Common myeloid progenitor, CD34-positive (primary cell): ENCODE measurements around the gene C19orf53.

Experiments
- CTCF ChIA-PET: fragments of 350-600 bp; sonication (Branson Sonifier 250); formaldehyde crosslinking; loops from one replicate; lab custom pipeline; 2021; ENCODE audit warnings: antibody characterized with exemption; lab: Charles Lee
- POLR2A ChIA-PET: fragments of 350-600 bp; sonication (Branson Sonifier 250); formaldehyde crosslinking; loops from one replicate; lab custom pipeline; 2021; ENCODE audit warnings: antibody characterized with exemption; lab: Charles Lee
- DNase-seq, 3 donors: peaks; one replicate each; pipeline versions ENCODE4 v3.0.0 to v3.0.0-alpha.2; 2013
- H3K27ac ChIP-seq, 2 experiments: 1 replicate in 1 of 2; 2 replicates in 1 of 2; pipeline ENCODE4 v1.7.0; 2013; ENCODE audit warnings: inconsistent platforms in 2 of 2, low read length in 2 of 2, mild to moderate bottlenecking in 2 of 2, low read depth in 1 of 2, moderate library complexity in 1 of 2; ENCODE audit not compliant: severe bottlenecking in 2 of 2, insufficient read depth in 1 of 2, poor library complexity in 1 of 2
- H3K27me3 ChIP-seq, 5 experiments: replicated peaks in 2 of 5; 1 replicate in 3 of 5; 2 replicates in 2 of 5; pipeline versions ENCODE4 v1.6.1 to v1.7.0; 2013; ENCODE audit warnings: low read length in 4 of 5, mild to moderate bottlenecking in 2 of 5, moderate library complexity in 2 of 5, inconsistent platforms in 1 of 5; ENCODE audit not compliant: insufficient read depth in 5 of 5, control insufficient read depth in 4 of 5
- H3K36me3 ChIP-seq, 4 experiments: 1 replicate in 2 of 4; 2 replicates in 2 of 4; pipeline versions ENCODE4 v1.6.1 to v1.7.0; 2013; ENCODE audit warnings: low read length in 3 of 4, control low read depth in 1 of 4, mild to moderate bottlenecking in 1 of 4; ENCODE audit not compliant: control insufficient read depth in 4 of 4, insufficient read depth in 4 of 4
- H3K4me1 ChIP-seq, 4 experiments: 1 replicate in 3 of 4; 2 replicates in 1 of 4; pipeline versions ENCODE4 v1.6.1 to v1.7.1; 2013; ENCODE audit warnings: low read length in 3 of 4, mild to moderate bottlenecking in 3 of 4, control low read depth in 1 of 4, inconsistent platforms in 1 of 4, moderate library complexity in 1 of 4; ENCODE audit not compliant: control insufficient read depth in 4 of 4, insufficient read depth in 4 of 4; ENCODE audit errors: control extremely low read depth in 1 of 4
- H3K4me3 ChIP-seq, 7 experiments: 1 replicate in 4 of 7; 2 replicates in 3 of 7; pipeline versions ENCODE4 v1.5.1 to v1.7.0; 2013; ENCODE audit warnings: mild to moderate bottlenecking in 7 of 7, low read length in 6 of 7, moderate library complexity in 6 of 7, inconsistent platforms in 2 of 7, low read depth in 2 of 7, control low read depth in 1 of 7; ENCODE audit not compliant: insufficient read depth in 4 of 7, control insufficient read depth in 1 of 7; ENCODE audit errors: extremely low read depth in 1 of 7
- H3K9me3 ChIP-seq, 5 experiments: 1 replicate in 4 of 5; 2 replicates in 1 of 5; pipeline versions ENCODE4 v1.6.1 to v1.7.1; 2013; ENCODE audit warnings: low read length in 4 of 5, mild to moderate bottlenecking in 2 of 5, inconsistent platforms in 1 of 5, low read depth in 1 of 5, moderate library complexity in 1 of 5; ENCODE audit not compliant: control insufficient read depth in 4 of 5, insufficient read depth in 2 of 5; ENCODE audit errors: control extremely low read depth in 1 of 5
- WGBS: methylation state at CpG from one replicate; pipeline ENCODE4 v1.1.5; 2013; ENCODE audit not compliant: insufficient coverage; 5-methylcytosine and 5-hydroxymethylcytosine counted together

C19orf53 gene

GRCh38 chr19:13794757-13795589 lies 20.7 kb downstream of the C19orf53 start, which contains the start of gene ZSWIM4:
Gene ZSWIM4, plus strand, starts transcription at chr19:13795443. Its CDS starts 206 bp downstream, at chr19:13795649.
- WGBS = under 1% methylated on average over 58 of the region's 71 CpGs
- peaks cover 10 to 40% (median 26%) of the 10 kb centered on the region in 4 experiments for H3K4me1 ChIP-seq
- CTCF ChIA-PET = interaction anchor here (0.7 to 3.7 kb wide), 4 partner anchors 8 to 44 kb away, joined by 3 to 11 read pairs (median 6); no protein-coding TSS in a partner anchor
- no peaks in the 10 kb centered on the region for H3K27me3 ChIP-seq
- H3K36me3 ChIP-seq = no peaks in the 10 kb centered on the region
- H3K9me3 ChIP-seq = no peaks in the 10 kb centered on the region
- POLR2A ChIA-PET = interaction anchor here (0.6 to 3.0 kb wide), 8 partner anchors 10 to 68 kb away, joined by 3 to 14 read pairs (median 4); no protein-coding TSS in a partner anchor
- DNase-seq = peak; percentile 98 to 99 (median 99)
- peak within 1 kb of the TSS; percentile 70 to 94 (median 81) for H3K4me3 ChIP-seq
- peak within 1 kb of the TSS; percentile 50 to 86 for H3K27ac ChIP-seq

GRCh38 chr19:13795595-13796300 lies 21.5 kb downstream of the C19orf53 start:
- peak overlapping the region; percentile 58 to 94 (median 81) for H3K4me3 ChIP-seq
- 1% methylated on average over 41 of the region's 42 CpGs for WGBS
- no peaks in the 10 kb centered on the region for H3K27me3 ChIP-seq
- ChIA-PET POLR2A (interaction anchor here (0.7 to 3.0 kb wide), 10 partner anchors 11 to 67 kb away, joined by 3 to 14 read pairs (median 4); a partner anchor contains a TSS), CTCF (interaction anchor here (0.7 to 3.7 kb wide), 4 partner anchors 12 to 199 kb away, joined by 3 to 11 read pairs (median 3); no protein-coding TSS in a partner anchor)
- no peaks in the 10 kb centered on the region for H3K36me3 ChIP-seq
- peak overlapping the region; percentile 50 to 86 for H3K27ac ChIP-seq
- peaks cover 10 to 35% (median 25%) of the 10 kb centered on the region in 4 experiments for H3K4me1 ChIP-seq
- H3K9me3 ChIP-seq = no peaks in the 10 kb centered on the region
- DNase-seq = peak in 2 of 3 donors; percentile 28 to 35

- WGBS = 11% methylated on average over 10 of the region's 12 CpGs
- CTCF ChIA-PET = interaction anchor here (0.6 to 3.7 kb wide), 8 partner anchors 12 to 200 kb away, joined by 3 to 11 read pairs (median 4); no protein-coding TSS in a partner anchor
Observed at GRCh38 chr19:13796301-13797057, 22.2 kb downstream of the C19orf53 start.

GRCh38 chr19:13797058-13797440 lies 22.8 kb downstream of the C19orf53 start:
- ChIA-PET CTCF (interaction anchor here (1.5 to 3.7 kb wide), 6 partner anchors 11 to 38 kb away, joined by 4 to 11 read pairs (median 6); no protein-coding TSS in a partner anchor), POLR2A (interaction anchor here (1.4 to 3.0 kb wide), 4 partner anchors 22 to 66 kb away, joined by 3 to 12 read pairs (median 7); a partner anchor contains a TSS)
- no peak for DNase-seq
- Histone ChIP-seq H3K9me3 (no peaks in the 10 kb centered on the region), H3K4me1 (peaks cover 10 to 35% (median 25%) of the 10 kb centered on the region in 4 experiments), H3K27ac (peak overlapping the region in 1 of 2 experiments; percentile 65), H3K36me3 (no peaks in the 10 kb centered on the region), H3K4me3 (peak overlapping the region in 5 of 7 experiments; percentile 58 to 90 (median 81)), H3K27me3 (no peaks in the 10 kb centered on the region)
- 90% methylated on average over 2 of the region's 4 CpGs for WGBS

More at GRCh38 chr19:13796301-13797057, 22.2 kb downstream of the C19orf53 start:
- H3K36me3 ChIP-seq = no peaks in the 10 kb centered on the region
- DNase-seq = peak in 2 of 3 donors; percentile 47 to 52
- H3K4me3 ChIP-seq = peak overlapping the region; percentile 16 to 94 (median 81)
- H3K9me3 ChIP-seq = no peaks in the 10 kb centered on the region
- H3K27ac ChIP-seq = peak overlapping the region in 1 of 2 experiments; percentile 86
- H3K27me3 ChIP-seq = no peaks in the 10 kb centered on the region
- peaks cover 10 to 35% (median 25%) of the 10 kb centered on the region in 4 experiments for H3K4me1 ChIP-seq
- POLR2A ChIA-PET = interaction anchor here (0.7 to 3.0 kb wide), 5 partner anchors 36 to 66 kb away, joined by 3 to 12 read pairs (median 4); a partner anchor contains a TSS

GRCh38 chr19:13797870-13798269 lies 23.6 kb downstream of the C19orf53 start:
- ChIA-PET POLR2A (interaction anchor here (1.3 to 2.9 kb wide), 3 partner anchors 10 to 39 kb away, joined by 3 to 12 read pairs (median 4); no protein-coding TSS in a partner anchor), CTCF (interaction anchor here (0.7 to 2.2 kb wide), 11 partner anchors 10 to 37 kb away, joined by 3 to 7 read pairs (median 4); no protein-coding TSS in a partner anchor)
- Histone ChIP-seq H3K27ac (no peak overlapping the region), H3K27me3 (no peaks in the 10 kb centered on the region), H3K4me3 (no peak overlapping the region), H3K4me1 (peaks cover 10 to 35% (median 25%) of the 10 kb centered on the region in 4 experiments), H3K36me3 (peaks cover 0 to 2% (median 0%) of the 10 kb centered on the region in 4 experiments), H3K9me3 (no peaks in the 10 kb centered on the region)
- 94% methylated on average over 6 of the region's 7 CpGs for WGBS
- DNase-seq = peak in 1 of 3 donors; percentile 15

DNA sequence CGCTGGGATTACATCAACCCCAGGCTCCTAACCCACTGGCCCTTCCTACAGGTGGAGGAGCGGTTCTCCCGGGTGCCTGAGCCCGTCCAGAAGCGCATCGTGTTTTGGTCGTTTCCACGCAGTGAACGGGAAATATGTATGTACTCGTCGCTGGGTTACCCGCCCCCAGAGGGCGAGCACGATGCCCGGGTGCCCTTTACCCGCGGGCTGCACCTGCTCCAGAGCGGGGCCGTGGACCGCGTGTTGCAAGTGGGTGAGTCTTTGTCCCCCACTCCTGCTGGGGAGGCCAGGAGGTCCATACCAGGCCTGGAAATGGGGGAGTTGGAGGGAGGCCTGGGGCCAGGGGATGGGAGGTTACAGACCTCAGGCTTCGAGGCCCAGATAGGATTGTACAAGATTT lies 25.4 kb downstream of the C19orf53 start:
- H3K4me1 ChIP-seq = peaks cover 10 to 25% (median 20%) of the 10 kb centered on the region in 4 experiments
- no peak overlapping the region for H3K27ac ChIP-seq
- CTCF ChIA-PET = no interaction called here
- no peaks in the 10 kb centered on the region for H3K9me3 ChIP-seq
- POLR2A ChIA-PET = no interaction called here
- peaks cover 0 to 8% (median 1%) of the 10 kb centered on the region in 4 experiments for H3K36me3 ChIP-seq
- no peak for DNase-seq
- H3K4me3 ChIP-seq = no peak overlapping the region
- H3K27me3 ChIP-seq = no peaks in the 10 kb centered on the region
- over 99% methylated on average over 20 of the region's 22 CpGs for WGBS
